Muscle layer of colon (tissue), 2 donors: ENCODE measurements around the gene RCC1.
"Not testable (repeated sequence)": the region's sequence is repeated elsewhere in the genome, so short reads cannot be mapped to it uniquely, and the experiment has no call there.

Experiments used
- H3K27ac ChIP-seq: one replicate; pipeline ENCODE4 v1.7.0; 2013; ENCODE audit warnings: low read depth, mild to moderate bottlenecking, low read length, moderate library complexity
- H3K27me3 ChIP-seq, 2 donors: one replicate each; pipeline ENCODE4 v1.7.0; 2013; ENCODE audit warnings: low read length in 2 of 2, mild to moderate bottlenecking in 2 of 2; ENCODE audit not compliant: insufficient read depth in 2 of 2, control insufficient read depth in 1 of 2
- H3K36me3 ChIP-seq: one replicate; pipeline ENCODE4 v1.7.0; 2013; ENCODE audit warnings: mild to moderate bottlenecking, low read length; ENCODE audit not compliant: insufficient read depth
- H3K4me1 ChIP-seq: one replicate; pipeline ENCODE4 v1.7.0; 2013; ENCODE audit warnings: mild to moderate bottlenecking, low read length; ENCODE audit not compliant: insufficient read depth
- H3K4me3 ChIP-seq, 2 donors: one replicate each; pipeline ENCODE4 v1.7.0; 2013; ENCODE audit warnings: low read length in 2 of 2, low read depth in 1 of 2, mild to moderate bottlenecking in 1 of 2, moderate library complexity in 1 of 2
- H3K9ac ChIP-seq: one replicate; pipeline ENCODE4 v1.7.0; 2013; ENCODE audit warnings: low read length
- H3K9me3 ChIP-seq: one replicate; pipeline ENCODE4 v1.7.0; 2013; ENCODE audit warnings: mild to moderate bottlenecking, low read length
- donor health status: abdominal sarcoma.
- donor health status: Adenocarcinoma of cecum.

RCC1 gene

GRCh38 chr1:28530456-28530855, 24.6 kb downstream of the RCC1 start:
- Histone ChIP-seq H3K9me3 (no peaks in the 10 kb centered on the region), H3K36me3 (peaks cover 6% of the 10 kb centered on the region), H3K27me3 (no peaks in the 10 kb centered on the region), H3K27ac (no peak overlapping the region), H3K9ac (no peak overlapping the region), H3K4me3 (no peak overlapping the region), H3K4me1 (no peaks in the 10 kb centered on the region)

DNA sequence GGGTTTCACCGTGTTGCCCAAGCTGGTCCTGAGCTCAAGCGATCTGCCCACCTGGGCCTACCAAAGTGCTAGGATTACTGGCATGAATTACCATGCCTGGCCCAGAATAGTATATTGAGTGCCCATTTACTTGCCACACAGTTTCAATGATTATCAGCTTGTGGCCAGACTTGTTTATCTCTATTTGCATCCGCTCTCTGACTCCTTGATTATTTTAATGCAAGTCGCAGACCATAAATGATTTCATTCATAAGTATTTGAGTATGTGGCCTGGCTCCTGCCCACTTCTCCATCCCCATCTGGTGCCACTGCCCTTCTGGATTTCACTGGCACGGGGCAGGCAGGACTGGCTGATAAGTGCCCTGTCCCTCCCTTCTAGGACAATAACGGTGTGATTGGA, 28.8 kb downstream of the RCC1 start:
- H3K9ac ChIP-seq: no peak overlapping the region
- no peak overlapping the region for H3K27ac ChIP-seq
- peaks cover 6% of the 10 kb centered on the region for H3K36me3 ChIP-seq
- H3K9me3 ChIP-seq: no peaks in the 10 kb centered on the region
- no peaks in the 10 kb centered on the region for H3K27me3 ChIP-seq
- no peak overlapping the region for H3K4me3 ChIP-seq
- H3K4me1 ChIP-seq: no peaks in the 10 kb centered on the region

DNA sequence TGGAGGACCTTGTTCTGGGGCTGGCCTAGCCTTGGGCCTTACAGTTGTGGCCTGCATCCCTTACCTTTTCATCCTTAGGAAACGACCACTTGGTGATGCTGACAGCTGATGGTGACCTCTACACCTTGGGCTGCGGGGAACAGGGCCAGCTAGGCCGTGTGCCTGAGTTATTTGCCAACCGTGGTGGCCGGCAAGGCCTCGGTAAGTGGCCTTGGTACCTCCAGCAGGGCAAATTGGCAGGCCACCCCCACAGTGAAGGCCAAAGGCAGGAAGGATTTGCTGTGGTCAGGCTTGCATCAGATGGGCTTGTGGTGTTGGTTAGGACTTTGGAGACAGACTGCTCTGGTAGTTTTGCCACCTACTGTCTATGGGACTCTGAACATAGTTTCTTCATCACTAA, 29.3 kb downstream of the RCC1 start:
- no peaks in the 10 kb centered on the region for H3K4me1 ChIP-seq
- H3K27me3 ChIP-seq: no peaks in the 10 kb centered on the region
- no peak overlapping the region for H3K9ac ChIP-seq
- no peak overlapping the region for H3K27ac ChIP-seq
- no peak overlapping the region for H3K4me3 ChIP-seq
- peaks cover 6% of the 10 kb centered on the region for H3K36me3 ChIP-seq
- no peaks in the 10 kb centered on the region for H3K9me3 ChIP-seq

DNA sequence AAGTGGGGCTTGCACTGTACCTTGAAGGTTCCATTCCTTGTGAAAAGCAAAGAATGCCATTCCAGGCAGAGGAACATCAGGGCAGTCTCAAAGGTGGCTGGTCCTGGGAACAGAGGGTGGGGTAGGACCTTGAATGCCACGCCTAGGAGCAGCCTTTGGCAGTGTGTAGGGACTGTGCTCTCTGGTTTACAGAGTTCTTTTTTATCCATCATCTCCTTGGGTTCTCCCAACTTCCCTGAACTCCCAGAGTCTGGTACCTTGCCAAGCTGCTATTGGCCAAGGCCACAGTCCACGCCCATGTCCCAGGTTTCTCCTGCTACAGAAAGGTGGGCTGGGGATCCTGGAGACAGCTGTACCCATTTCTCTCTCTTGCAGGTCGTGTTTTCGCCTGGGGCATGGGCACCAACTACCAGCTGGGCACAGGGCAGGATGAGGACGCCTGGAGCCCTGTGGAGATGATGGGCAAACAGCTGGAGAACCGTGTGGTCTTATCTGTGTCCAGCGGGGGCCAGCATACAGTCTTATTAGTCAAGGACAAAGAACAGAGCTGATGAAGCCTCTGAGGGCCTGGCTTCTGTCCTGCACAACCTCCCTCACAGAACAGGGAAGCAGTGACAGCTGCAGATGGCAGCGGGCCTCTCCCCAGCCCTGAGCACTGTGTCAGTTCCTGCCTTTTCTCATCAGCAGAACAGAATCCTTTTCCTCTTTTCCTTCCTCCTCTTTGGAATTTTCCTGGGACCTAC, 31.8 kb downstream of the RCC1 start:
- Histone ChIP-seq H3K9me3 (no peaks in the 10 kb centered on the region), H3K27me3 (no peaks in the 10 kb centered on the region), H3K4me3 (no peak overlapping the region), H3K9ac (no peak overlapping the region), H3K27ac (no peak overlapping the region), H3K4me1 (no peaks in the 10 kb centered on the region), H3K36me3 (no peaks in the 10 kb centered on the region)

DNA sequence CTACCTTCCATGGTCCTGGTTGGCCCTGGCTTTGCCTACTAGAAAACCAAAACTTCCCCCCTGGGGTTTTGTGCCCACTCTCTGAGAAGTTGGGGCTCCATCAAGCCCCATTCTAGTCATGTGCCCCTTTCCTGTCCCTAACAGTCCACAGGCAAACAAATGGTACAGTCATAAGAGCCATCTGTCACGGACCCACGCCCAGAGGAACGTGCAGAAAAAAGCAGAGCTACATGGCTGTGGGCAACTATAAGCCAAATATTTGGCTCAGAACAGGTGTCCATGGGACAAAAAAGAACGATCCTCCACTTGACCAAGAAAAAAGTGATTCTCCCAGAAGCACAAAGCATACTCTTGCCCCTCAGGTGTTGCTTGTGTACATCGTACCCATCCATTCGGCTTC, 32.4 kb downstream of the RCC1 start:
- H3K27me3 ChIP-seq: no peaks in the 10 kb centered on the region
- no peaks in the 10 kb centered on the region for H3K9me3 ChIP-seq
- no peak overlapping the region for H3K27ac ChIP-seq
- no peak overlapping the region for H3K9ac ChIP-seq
- H3K4me3 ChIP-seq: no peak overlapping the region
- no peaks in the 10 kb centered on the region for H3K4me1 ChIP-seq
- no peaks in the 10 kb centered on the region for H3K36me3 ChIP-seq

- Histone ChIP-seq H3K9ac (no peak overlapping the region), H3K27ac (no peak overlapping the region)
Measured at GRCh38 chr1:28540651-28541050, 34.8 kb downstream of the RCC1 start.

GRCh38 chr1:28541414-28542015, 35.7 kb downstream of the RCC1 start:
- not testable (repeated sequence) for H3K27me3 ChIP-seq, H3K9ac ChIP-seq, H3K4me1 ChIP-seq, H3K4me3 ChIP-seq, H3K9me3 ChIP-seq, H3K27ac ChIP-seq, H3K36me3 ChIP-seq

More at GRCh38 chr1:28540651-28541050, 34.8 kb downstream of the RCC1 start:
- Histone ChIP-seq H3K4me1 (no peaks in the 10 kb centered on the region), H3K36me3 (no peaks in the 10 kb centered on the region), H3K27me3 (no peaks in the 10 kb centered on the region), H3K9me3 (no peaks in the 10 kb centered on the region), H3K4me3 (no peak overlapping the region)

GRCh38 chr1:28545246-28545628, 39.4 kb downstream of the RCC1 start:
- Histone ChIP-seq H3K36me3 (no peaks in the 10 kb centered on the region), H3K4me3 (no peak overlapping the region), H3K27me3 (no peaks in the 10 kb centered on the region), H3K9me3 (no peaks in the 10 kb centered on the region), H3K27ac (no peak overlapping the region), H3K9ac (no peak overlapping the region), H3K4me1 (no peaks in the 10 kb centered on the region)

DNA sequence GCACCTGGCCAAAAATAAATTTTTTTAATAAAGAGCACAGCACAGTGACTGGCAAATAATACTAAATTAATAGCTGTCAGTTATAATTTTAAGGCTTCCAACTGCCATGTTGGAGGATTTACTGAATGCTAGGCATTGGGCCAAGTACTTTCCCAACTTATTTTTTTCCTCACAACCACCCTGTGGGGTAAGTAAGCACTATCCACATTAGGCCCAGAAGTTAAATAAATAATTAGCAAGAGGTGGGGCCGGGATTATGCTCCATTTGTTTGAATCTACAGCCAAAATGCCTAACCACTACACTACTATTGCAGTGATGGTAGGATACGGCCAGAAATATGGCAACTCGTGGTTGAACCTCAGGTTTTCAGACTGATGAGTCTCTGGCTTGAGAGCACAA, 42.5 kb downstream of the RCC1 start:
- no peaks in the 10 kb centered on the region for H3K27me3 ChIP-seq
- H3K4me1 ChIP-seq: no peaks in the 10 kb centered on the region
- no peaks in the 10 kb centered on the region for H3K9me3 ChIP-seq
- H3K9ac ChIP-seq: no peak overlapping the region
- no peaks in the 10 kb centered on the region for H3K36me3 ChIP-seq
- no peak overlapping the region for H3K4me3 ChIP-seq
- no peak overlapping the region for H3K27ac ChIP-seq

DNA sequence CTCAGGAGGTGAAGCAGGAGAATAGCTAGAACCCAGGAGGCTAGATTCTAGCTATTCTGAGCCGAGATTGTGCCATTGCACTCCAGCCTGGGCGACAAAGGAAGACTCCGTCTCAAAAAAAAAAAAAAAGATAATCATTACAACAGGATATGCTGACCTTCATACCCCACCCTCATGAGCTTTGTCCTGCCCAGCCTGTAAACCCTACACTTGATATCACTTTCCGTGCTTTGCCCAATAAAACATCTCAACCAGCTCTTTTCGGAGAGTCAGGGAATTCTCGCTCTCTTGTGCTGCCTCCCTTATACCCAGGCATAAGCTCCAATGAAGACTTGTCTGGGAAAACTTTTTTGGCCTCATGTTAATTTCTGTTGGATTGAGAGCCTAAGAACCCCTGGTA, 45.5 kb downstream of the RCC1 start:
- H3K4me1 ChIP-seq: no peaks in the 10 kb centered on the region
- no peak overlapping the region for H3K27ac ChIP-seq
- no peak overlapping the region for H3K4me3 ChIP-seq
- H3K9ac ChIP-seq: no peak overlapping the region
- no peaks in the 10 kb centered on the region for H3K9me3 ChIP-seq
- H3K36me3 ChIP-seq: peaks cover 5% of the 10 kb centered on the region
- H3K27me3 ChIP-seq: no peaks in the 10 kb centered on the region

- no peaks in the 10 kb centered on the region for H3K4me1 ChIP-seq
- peak within 1 kb of the TSS; percentile 89 for H3K27ac ChIP-seq
- peak within 1 kb of the TSS; percentile 80 to 89 for H3K4me3 ChIP-seq
- H3K27me3 ChIP-seq: no peaks in the 10 kb centered on the region
- peak within 1 kb of the TSS; percentile 85 for H3K9ac ChIP-seq
- no peaks in the 10 kb centered on the region for H3K9me3 ChIP-seq
- H3K36me3 ChIP-seq: peaks cover 5% of the 10 kb centered on the region
Measured at GRCh38 chr1:28552758-28553663, 47.2 kb downstream of the RCC1 start, which contains the start of gene TRNAU1AP. Gene TRNAU1AP, plus strand, starts transcription at chr1:28553085. Its CDS starts 26 bp downstream, at chr1:28553111.
